Kidney (tissue), 14 donors: ENCODE measurements around the gene DSG2. TPM values are rescaled to one million over a fixed set of nuclear protein-coding genes. Genes with fewer than 3 reads are reported as not detected.

Experiments
- DNase-seq, 5 donors: peaks; one replicate each; pipeline ENCODE4 v3.0.0-alpha.2; 2013 to 2020
- FAIRE-seq: peaks from 2 replicates; lab custom pipeline; 2012; peaks lifted over from hg19 to GRCh38; lab: Jason Lieb, UNC
- H3K27ac ChIP-seq, 2 donors: one replicate each; pipeline ENCODE4 v1.7.0; 2013; ENCODE audit warnings: low read depth in 2 of 2, low read length in 2 of 2, inconsistent platforms in 1 of 2
- H3K27me3 ChIP-seq: one replicate; pipeline ENCODE4 v1.7.1; 2013; ENCODE audit warnings: low read length, inconsistent platforms; ENCODE audit not compliant: control insufficient read depth, insufficient read depth
- H3K36me3 ChIP-seq, 3 donors: one replicate each; pipeline versions ENCODE4 v1.7.0 to v1.7.1; 2013; ENCODE audit warnings: low read length in 3 of 3, control low read depth in 1 of 3, inconsistent platforms in 1 of 3; ENCODE audit not compliant: insufficient read depth in 3 of 3, control insufficient read depth in 2 of 3
- H3K4me1 ChIP-seq, 3 donors: one replicate each; pipeline versions ENCODE4 v1.7.0 to v1.7.1; 2013; ENCODE audit warnings: low read length in 3 of 3, inconsistent platforms in 1 of 3, low read depth in 1 of 3; ENCODE audit not compliant: control insufficient read depth in 2 of 3, insufficient read depth in 2 of 3
- H3K4me3 ChIP-seq, 3 donors: one replicate each; pipeline versions ENCODE4 v1.7.0 to v1.8.1; 2013; ENCODE audit warnings: low read length in 3 of 3, control low read depth in 1 of 3, inconsistent platforms in 1 of 3
- H3K9ac ChIP-seq, 3 donors: one replicate each; pipeline versions ENCODE4 v1.7.0 to v1.7.1; 2013; ENCODE audit warnings: low read length in 3 of 3, control low read depth in 1 of 3, inconsistent platforms in 1 of 3
- H3K9me3 ChIP-seq, 3 donors: one replicate each; pipeline versions ENCODE4 v1.7.0 to v1.7.1; 2013; ENCODE audit warnings: low read length in 3 of 3, control low read depth in 1 of 3, inconsistent platforms in 1 of 3; ENCODE audit not compliant: control insufficient read depth in 2 of 3, insufficient read depth in 1 of 3
- CTCF ChIP-seq: IDR thresholded peaks from 3 replicates; pipeline ENCODE4 v1.5.1; 2012; ENCODE audit warnings: mild to moderate bottlenecking, moderate library complexity, borderline replicate concordance; ENCODE audit not compliant: insufficient read depth; ENCODE audit errors: extremely low read depth
- intact Hi-C: fragments of 100-400 bp; cut with DNase I; formaldehyde crosslinking; loops from one replicate; pipeline ENCODE4 v1.11.1; 2022
- polyA plus RNA-seq: library from polyadenylated mRNA; stranded (reverse); fragments of 350-450 nt; fragmentation: Illumina TruSeq; extraction: RNeasy Lipid Tissue Mini Kit (QIAGEN cat#74804); gene quantifications from one replicate; pipeline ENCODE4 v1.2.3, GENCODE V29; 2014; ENCODE audit warnings: low read depth, low replicate concordance; ENCODE audit not compliant: insufficient read depth
- total RNA-seq: library from RNA; stranded (reverse); fragmentation: NEBNext Ultra II Directional; extraction: Animal tissue kit (Norgen Biotek cat#: 25700); gene quantifications from one replicate; pipeline ENCODE4 v1.2.1, GENCODE V29; 2021
- donor health status: control.
- donor health status: control.
- donor health status: control.
- donor health status: control.
- donor health status: control.
- donor health status: DM: yes; HTN: yes; CAD: no.
- donor health status: Normal renal cell carcinoma (clear cell type).

The DSG2 gene
- total and polyA plus RNA-seq, 2 donors from 2014 or later, result 20.5 to 63.0 TPM

GRCh38 chr18:31489311-31489710 is 8.7 kb upstream of the DSG2 start:
- no peaks in the 10 kb centered on the region for H3K27me3 ChIP-seq
- no peak for FAIRE-seq
- H3K9ac ChIP-seq, result no peak overlapping the region
- H3K36me3 ChIP-seq, result no peaks in the 10 kb centered on the region
- no peak overlapping the region for H3K4me3 ChIP-seq
- intact Hi-C loops, result no loop called here
- no peak for TF ChIP-seq CTCF
- no peak for DNase-seq
- H3K27ac ChIP-seq, result no peak overlapping the region
- no peaks in the 10 kb centered on the region for H3K9me3 ChIP-seq
- H3K4me1 ChIP-seq, result no peaks in the 10 kb centered on the region

DNA sequence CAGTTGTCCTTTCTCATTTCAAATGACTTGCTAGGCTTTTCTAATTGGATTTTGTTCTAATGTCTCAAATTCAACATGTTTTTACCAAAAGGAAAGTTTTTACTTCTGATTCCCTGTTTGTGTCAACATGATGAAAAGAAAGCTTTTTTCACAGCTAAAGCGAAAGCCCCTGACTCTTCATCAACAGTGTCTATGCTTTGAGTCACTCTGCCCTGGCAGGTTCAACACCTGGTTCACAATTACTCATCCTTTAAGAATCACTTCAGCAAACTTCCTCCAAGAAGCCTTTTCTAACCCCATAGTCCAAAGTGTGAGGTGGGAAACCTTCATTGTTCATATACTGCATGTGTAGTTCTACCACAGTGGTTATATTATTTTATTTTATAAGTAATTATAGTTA is 7.6 kb upstream of the DSG2 start:
- Histone ChIP-seq H3K4me3 (no peak overlapping the region), H3K9me3 (no peaks in the 10 kb centered on the region), H3K27ac (no peak overlapping the region), H3K4me1 (no peaks in the 10 kb centered on the region), H3K9ac (no peak overlapping the region), H3K27me3 (no peaks in the 10 kb centered on the region), H3K36me3 (no peaks in the 10 kb centered on the region)
- DNase-seq, result no peak
- intact Hi-C loops, result no loop called here
- no peak for TF ChIP-seq CTCF
- no peak for FAIRE-seq

GRCh38 chr18:31490833-31491232 is 7.1 kb upstream of the DSG2 start:
- Histone ChIP-seq H3K36me3 (no peaks in the 10 kb centered on the region), H3K4me1 (no peaks in the 10 kb centered on the region), H3K9ac (no peak overlapping the region), H3K27ac (no peak overlapping the region), H3K9me3 (no peaks in the 10 kb centered on the region), H3K27me3 (no peaks in the 10 kb centered on the region), H3K4me3 (no peak overlapping the region)
- no peak for TF ChIP-seq CTCF
- intact Hi-C loops, result no loop called here
- FAIRE-seq (no peak), DNase-seq (no peak)

GRCh38 chr18:31491586-31491985 is 6.4 kb upstream of the DSG2 start:
- no peak overlapping the region for H3K4me3 ChIP-seq
- H3K27me3 ChIP-seq, result no peaks in the 10 kb centered on the region
- no peaks in the 10 kb centered on the region for H3K9me3 ChIP-seq
- intact Hi-C loops, result no loop called here
- no peaks in the 10 kb centered on the region for H3K4me1 ChIP-seq
- H3K36me3 ChIP-seq, result no peaks in the 10 kb centered on the region
- H3K27ac ChIP-seq, result no peak overlapping the region
- FAIRE-seq (no peak), DNase-seq (no peak)
- no peak overlapping the region for H3K9ac ChIP-seq
- TF ChIP-seq CTCF, result no peak
